Keratinocyte (primary cell): ENCODE data around the gene HOMER2. TPM values are rescaled to one million over a fixed set of nuclear protein-coding genes. Genes with fewer than 3 reads are reported as not detected.

Experiments
- DNase-seq: peaks from one replicate; pipeline ENCODE4 v3.0.0-alpha.2; 2011; ENCODE audit warnings: low read depth, missing footprints, low spot score
- FAIRE-seq: peaks from 2 replicates; lab custom pipeline; 2011; peaks lifted over from hg19 to GRCh38; lab: Jason Lieb, UNC
- H2AFZ ChIP-seq: 2 replicates; pipeline ENCODE4 v1.6.0; 2012; ENCODE audit warnings: low read length, control low read depth, inconsistent platforms; ENCODE audit not compliant: control insufficient read depth
- H3K27ac ChIP-seq: 2 replicates; pipeline ENCODE4 v1.5.1; 2011; ENCODE audit warnings: low read length; ENCODE audit not compliant: control insufficient read depth, insufficient read depth
- H3K27me3 ChIP-seq: 3 replicates; pipeline ENCODE4 v1.6.0; 2011; ENCODE audit warnings: low read length; ENCODE audit not compliant: control insufficient read depth, insufficient read depth; ENCODE audit errors: extremely low read depth
- H3K36me3 ChIP-seq, 2 experiments: 2 replicates in 1 of 2; 3 replicates in 1 of 2; pipeline ENCODE4 v1.5.1; 2011; ENCODE audit warnings: low read length in 2 of 2, mild to moderate bottlenecking in 1 of 2; ENCODE audit not compliant: control insufficient read depth in 2 of 2, insufficient read depth in 2 of 2; ENCODE audit errors: extremely low read depth in 1 of 2
- H3K4me1 ChIP-seq: 3 replicates; pipeline ENCODE4 v1.5.1; 2011; ENCODE audit warnings: low read length; ENCODE audit not compliant: control insufficient read depth, insufficient read depth; ENCODE audit errors: extremely low read depth
- H3K4me2 ChIP-seq: 3 replicates; pipeline ENCODE4 v1.6.0; 2011; ENCODE audit warnings: low read depth, low read length; ENCODE audit not compliant: control insufficient read depth, insufficient read depth; ENCODE audit errors: extremely low read depth
- H3K4me3 ChIP-seq, 3 experiments: fragments of 200-600 bp in 1 of 3; sonication (generic) in 1 of 3; 2 replicates in 2 of 3; 3 replicates in 1 of 3; pipeline ENCODE4 v1.5.1; 2011 to 2016; ENCODE audit warnings: low read length in 3 of 3, mild to moderate bottlenecking in 3 of 3, control low read depth in 2 of 3, inconsistent platforms in 1 of 3, low read depth in 1 of 3, mixed read lengths in 1 of 3, mixed run types in 1 of 3, moderate library complexity in 1 of 3; ENCODE audit not compliant: control insufficient read depth in 2 of 3, insufficient read depth in 2 of 3; ENCODE audit errors: extremely low read depth in 1 of 3
- H3K79me2 ChIP-seq: 2 replicates; pipeline ENCODE4 v1.6.0; 2012; ENCODE audit warnings: low read length; ENCODE audit not compliant: control insufficient read depth, insufficient read depth
- H3K9ac ChIP-seq: 3 replicates; pipeline ENCODE4 v1.6.0; 2011; ENCODE audit warnings: low read length; ENCODE audit not compliant: control insufficient read depth, insufficient read depth; ENCODE audit errors: extremely low read depth
- H3K9me1 ChIP-seq: 3 replicates; pipeline ENCODE4 v1.6.0; 2011; ENCODE audit warnings: low read length; ENCODE audit not compliant: control insufficient read depth, insufficient read depth; ENCODE audit errors: extremely low read depth
- H3K9me3 ChIP-seq: 2 replicates; pipeline ENCODE4 v1.5.1; 2012; ENCODE audit warnings: low read depth, low read length; ENCODE audit not compliant: control insufficient read depth
- H4K20me1 ChIP-seq: 3 replicates; pipeline ENCODE4 v1.6.0; 2011; ENCODE audit warnings: low read length; ENCODE audit not compliant: control insufficient read depth, insufficient read depth; ENCODE audit errors: extremely low read depth
- CTCF ChIP-seq, 3 experiments: IDR thresholded peaks in 1 of 3; conservative IDR thresholded peaks in 1 of 3; optimal IDR thresholded peaks in 1 of 3; 2 replicates in 2 of 3; 3 replicates in 1 of 3; pipeline versions ENCODE3 to v1.5.1; 2011; ENCODE audit warnings: low read length in 3 of 3, mild to moderate bottlenecking in 3 of 3, moderate library complexity in 2 of 3, control low read depth in 1 of 3, inconsistent platforms in 1 of 3; ENCODE audit not compliant: insufficient read depth in 2 of 3; ENCODE audit errors: extremely low read depth in 1 of 3
- EZH2 ChIP-seq: IDR thresholded peaks from one replicate; pipeline ENCODE4 v1.6.1; 2012; ENCODE audit warnings: inconsistent platforms, mild to moderate bottlenecking, low read length, moderate library complexity
- dilution Hi-C: fragments of 300-500 bp; cut with MboI; formaldehyde crosslinking; loops from one replicate; pipeline ENCODE4 v1.7.0; 2020; ENCODE audit warnings: low sequenced_read_pairs; ENCODE audit not compliant: extremely low pct_ligation_motif_present
- polyA plus RNA-seq, 5 experiments: library from polyadenylated mRNA; depleted of rRNA in 3 of 5; stranded (reverse) in 3 of 5; stranded (forward) in 1 of 5; unstranded in 1 of 5; fragments of >200 nt; gene quantifications; 1 replicate in 1 of 5; 2 replicates in 3 of 5; 3 replicates in 1 of 5; pipeline versions ENCODE4 v1.2.1 to v1.2.3, GENCODE V29; 2011 to 2012; ENCODE audit warnings: missing spikeins in 2 of 5, low read depth in 1 of 5, low replicate concordance in 1 of 5

The HOMER2 gene
- polyA plus RNA-seq, 1 donor (not counting 4 experiments of a cell fraction or from before 2014, with no cell fraction given), result 12.4 TPM

- no peak overlapping the region for H2AFZ ChIP-seq
- no peak overlapping the region for H3K27ac ChIP-seq
- no peaks in the 10 kb centered on the region for H3K9me1 ChIP-seq
- H3K4me3 ChIP-seq, result no peak overlapping the region
- DNase-seq (no peak), FAIRE-seq (no peak)
- peaks cover 5% of the 10 kb centered on the region for H3K4me1 ChIP-seq
- dilution Hi-C loops, result no loop called here
- TF ChIP-seq EZH2 (no peak), CTCF (optimal IDR thresholded peaks at IDR 0.05 in 1 of 3, IDR thresholded peaks at IDR 0.05 in 1 of 3, conservative IDR thresholded peaks at IDR 0.05 in 1 of 3; ENCODE audit: extremely low read depth in 1 of 3, insufficient read depth in 2 of 3, low read length in 3 of 3) (no peak)
- H3K36me3 ChIP-seq, result no peaks in the 10 kb centered on the region
- no peak overlapping the region for H3K4me2 ChIP-seq
- no peaks in the 10 kb centered on the region for H3K9me3 ChIP-seq
- no peaks in the 10 kb centered on the region for H3K79me2 ChIP-seq
- no peaks in the 10 kb centered on the region for H4K20me1 ChIP-seq
- no peak overlapping the region for H3K9ac ChIP-seq
- H3K27me3 ChIP-seq, result no peaks in the 10 kb centered on the region
Observed at GRCh38 chr15:82963471-82964341, 11.2 kb upstream of the HOMER2 start.

GRCh38 chr15:82960766-82961165 is 8.2 kb upstream of the HOMER2 start:
- Histone ChIP-seq H3K36me3 (no peaks in the 10 kb centered on the region), H4K20me1 (no peaks in the 10 kb centered on the region), H2AFZ (no peak overlapping the region), H3K4me1 (peaks cover 11% of the 10 kb centered on the region), H3K27ac (no peak overlapping the region), H3K27me3 (no peaks in the 10 kb centered on the region), H3K4me3 (no peak overlapping the region), H3K9me1 (no peaks in the 10 kb centered on the region), H3K4me2 (no peak overlapping the region), H3K79me2 (no peaks in the 10 kb centered on the region), H3K9me3 (no peaks in the 10 kb centered on the region), H3K9ac (no peak overlapping the region)
- FAIRE-seq (no peak), DNase-seq (no peak)
- TF ChIP-seq CTCF (optimal IDR thresholded peaks at IDR 0.05 in 1 of 3, IDR thresholded peaks at IDR 0.05 in 1 of 3, conservative IDR thresholded peaks at IDR 0.05 in 1 of 3; ENCODE audit: extremely low read depth in 1 of 3, insufficient read depth in 2 of 3, low read length in 3 of 3), result no peak
- TF ChIP-seq EZH2, result no peak
- dilution Hi-C loops, result no loop called here
